HuH-7 (cell line): ENCODE data around the gene ACSS3.
"Not testable (repeated sequence)": the region's sequence is repeated elsewhere in the genome, so short reads cannot be mapped to it uniquely, and the experiment has no call there.

ENCODE experiments used
- DNase-seq: peaks from one replicate; pipeline ENCODE4 v3.0.0; 2011; ENCODE audit warnings: low spot score

The ACSS3 gene

GRCh38 chr12:81094718-81095360, 17.0 kb downstream of the ACSS3 start:
- no peak for DNase-seq

GRCh38 chr12:81095501-81096232, 17.8 kb downstream of the ACSS3 start:
- DNase-seq, result no peak

- no peak for DNase-seq
Measured at GRCh38 chr12:81105687-81106086, 27.8 kb downstream of the ACSS3 start.

- no peak for DNase-seq
Measured at GRCh38 chr12:81114226-81114625, 36.3 kb downstream of the ACSS3 start.

GRCh38 chr12:81119069-81119468, 41.2 kb downstream of the ACSS3 start:
- not testable (repeated sequence) for DNase-seq

GRCh38 chr12:81120961-81121360, 43.1 kb downstream of the ACSS3 start:
- DNase-seq, result no peak

GRCh38 chr12:81123611-81124010, 45.7 kb downstream of the ACSS3 start:
- no peak for DNase-seq

- DNase-seq, result no peak
Measured at GRCh38 chr12:81125691-81126090, 47.8 kb downstream of the ACSS3 start.

- no peak for DNase-seq
Measured at GRCh38 chr12:81128930-81129554, 51.2 kb downstream of the ACSS3 start.

GRCh38 chr12:81136519-81136918, 58.6 kb downstream of the ACSS3 start:
- no peak for DNase-seq

GRCh38 chr12:81137801-81138200, 59.9 kb downstream of the ACSS3 start:
- no peak for DNase-seq

- no peak for DNase-seq
Measured at GRCh38 chr12:81141217-81141616, 63.3 kb downstream of the ACSS3 start.

GRCh38 chr12:81143057-81143456, 65.2 kb downstream of the ACSS3 start:
- DNase-seq, result peak; percentile 42

- DNase-seq, result no peak
Measured at GRCh38 chr12:81146228-81147225, 68.6 kb downstream of the ACSS3 start.

GRCh38 chr12:81147292-81147919, 69.5 kb downstream of the ACSS3 start:
- DNase-seq, result no peak

GRCh38 chr12:81150382-81150781, 72.5 kb downstream of the ACSS3 start:
- no peak for DNase-seq

- no peak for DNase-seq
Measured at GRCh38 chr12:81159856-81160255, 82.0 kb downstream of the ACSS3 start.

- DNase-seq, result no peak
Measured at GRCh38 chr12:81161680-81162079, 83.8 kb downstream of the ACSS3 start.

GRCh38 chr12:81162391-81163136, 84.7 kb downstream of the ACSS3 start:
- DNase-seq, result no peak

GRCh38 chr12:81164827-81165226, 86.9 kb downstream of the ACSS3 start:
- no peak for DNase-seq

GRCh38 chr12:81166790-81167189, 88.9 kb downstream of the ACSS3 start:
- DNase-seq, result no peak
